Erythroblast (primary cell): ENCODE results near the gene ARHGAP26.

Experiments
- GATA1 ChIP-seq: IDR thresholded peaks from 2 replicates; pipeline ENCODE4 v1.6.1; 2011; ENCODE audit warnings: low read depth, mild to moderate bottlenecking, control low read depth, low read length, moderate library complexity
- POLR2A ChIP-seq: IDR thresholded peaks from 2 replicates; pipeline ENCODE4 v1.6.1; 2011; ENCODE audit warnings: mild to moderate bottlenecking, low read length

DNA sequence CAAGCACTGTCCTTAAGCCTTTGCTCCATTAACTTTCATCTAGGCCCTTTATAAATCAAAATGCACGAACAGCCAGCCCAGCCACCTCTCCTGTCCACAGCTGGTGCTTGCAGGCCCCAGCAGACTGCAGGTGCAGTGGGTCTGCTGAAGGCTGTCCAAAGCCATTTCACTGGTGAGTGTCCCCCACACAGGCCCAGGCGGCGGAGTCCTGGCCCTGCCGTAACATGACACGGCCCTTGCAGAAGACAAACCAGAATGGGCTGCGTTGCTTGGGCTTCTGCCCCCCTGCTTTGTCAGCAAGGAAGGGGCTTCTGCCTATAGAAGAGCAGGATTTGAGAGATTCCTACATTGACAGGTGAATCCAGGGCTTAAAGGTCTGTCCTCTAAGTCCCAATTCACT is 444.7 kb downstream of the ARHGAP26 start:
- no peak for TF ChIP-seq POLR2A
- TF ChIP-seq GATA1, result no peak
